Measurements from ENCODE around the gene TAS1R2.

DNA sequence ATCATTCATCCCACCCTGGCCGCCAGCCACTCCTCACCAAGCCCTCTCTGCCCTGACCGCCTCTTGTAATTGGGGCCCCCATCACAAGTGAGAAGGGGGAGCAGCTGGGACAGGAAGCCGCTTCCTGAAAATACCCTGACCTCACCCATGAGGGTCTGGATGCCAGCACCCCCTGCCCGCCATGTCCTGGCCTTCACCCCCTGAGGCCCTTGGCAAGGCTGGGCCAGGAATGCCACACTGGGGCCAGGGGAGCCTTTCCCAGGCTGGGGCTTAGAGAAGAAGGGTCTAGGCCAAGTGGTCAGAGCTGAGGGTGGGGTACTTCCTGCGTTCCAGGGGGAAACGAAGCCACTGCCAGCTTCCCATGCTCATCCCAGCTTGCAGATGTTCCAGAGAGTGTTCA, 60.5 kb downstream of the TAS1R2 start:
- TF ChIP-seq YY1 (IDR thresholded peaks at IDR 0.05; ENCODE audit: insufficient read depth, insufficient read length) (no peak), ZNF274 (IDR thresholded peaks at IDR 0.05; ENCODE audit: low read depth, low read length) (no peak), SUZ12 (IDR thresholded peaks at IDR 0.05; ENCODE audit: extremely low read depth, insufficient read depth, insufficient read length) (no peak)
